Gastrocnemius medialis (tissue), 4 donors: Measurements from ENCODE around the gene RAPGEF2. TPM values are rescaled to one million over a fixed set of nuclear protein-coding genes. Genes with fewer than 3 reads are reported as not detected.
"Not testable (repeated sequence)": the region's sequence is repeated elsewhere in the genome, so short reads cannot be mapped to it uniquely, and the experiment has no call there.

Source experiments
- ATAC-seq, 2 donors: fragments of 150-250 bp; one replicate each; pipeline ENCODE4 v1.9.1; 2016
- DNase-seq, 2 donors: peaks; one replicate each; pipeline ENCODE4 v3.0.0-alpha.2; 2019
- H3K27ac ChIP-seq, 4 donors: fragments of 200-600 bp; sonication (generic); 1 replicate in 1 of 4; 2 replicates in 3 of 4; pipeline ENCODE4 v1.5.1; 2016 to 2018; ENCODE audit warnings: mild to moderate bottlenecking in 2 of 4, moderate library complexity in 1 of 4
- H3K27me3 ChIP-seq, 3 donors: fragments of 200-600 bp; sonication (generic) in 2 of 3; 1 replicate in 1 of 3; 2 replicates in 2 of 3; pipeline versions ENCODE4 v1.5.1 to v1.6.0; 2016 to 2019; ENCODE audit warnings: mild to moderate bottlenecking in 1 of 3, moderate library complexity in 1 of 3
- H3K36me3 ChIP-seq, 2 donors: fragments of 200-600 bp; sonication (generic) in 1 of 2; one replicate each; pipeline ENCODE4 v1.5.1; 2017 to 2018
- H3K4me1 ChIP-seq, 2 donors: fragments of 200-600 bp; sonication (generic) in 1 of 2; one replicate each; pipeline ENCODE4 v1.5.1; 2016 to 2017; ENCODE audit warnings: mild to moderate bottlenecking in 2 of 2
- H3K4me3 ChIP-seq, 4 donors: fragments of 200-600 bp; sonication (generic) in 3 of 4; 1 replicate in 1 of 4; 2 replicates in 3 of 4; pipeline ENCODE4 v1.5.1; 2016 to 2019; ENCODE audit warnings: mild to moderate bottlenecking in 2 of 4
- H3K9me3 ChIP-seq, 3 donors: fragments of 200-600 bp; sonication (generic) in 2 of 3; 1 replicate in 1 of 3; 2 replicates in 2 of 3; pipeline ENCODE4 v1.5.1; 2016 to 2019
- CTCF ChIP-seq, 5 experiments: fragments of 450-650 bp in 3 of 5; fragments of 200-600 bp in 2 of 5; sonication (generic) in 2 of 5; IDR thresholded peaks in 4 of 5; conservative IDR thresholded peaks in 1 of 5; 1 replicate in 4 of 5; 2 replicates in 1 of 5; pipeline ENCODE4 v1.5.1; 2016 to 2019; ENCODE audit warnings: antibody characterized with exemption in 5 of 5, mild to moderate bottlenecking in 3 of 5, moderate library complexity in 3 of 5
- POLR2A ChIP-seq, 2 donors: fragments of 450-650 bp; IDR thresholded peaks; one replicate each; pipeline ENCODE4 v1.6.1; 2017; ENCODE audit warnings: antibody characterized with exemption in 2 of 2, mild to moderate bottlenecking in 2 of 2, moderate library complexity in 2 of 2
- in situ Hi-C, 4 donors: fragments of 200-750 bp; cut with MboI; loops; one replicate each; pipeline versions ENCODE4 v1.15.0 to v1.8.0; 2017; ENCODE audit warnings: low sequenced_read_pairs in 4 of 4
- intact Hi-C: fragments of 100-400 bp; cut with DNase I; formaldehyde crosslinking; loops from one replicate; pipeline ENCODE4 v1.15.1; 2023; ENCODE audit warnings: low total_unique reads
- total RNA-seq, 4 donors: library from RNA; depleted of rRNA; stranded (reverse); fragments of >200 nt; gene quantifications; one replicate each; pipeline versions ENCODE4 v1.1.0 to v1.2.3, GENCODE V29; 2016

RAPGEF2 gene
- total RNA-seq, 4 donors from 2014 or later: 32.9 to 42.3 (median 38.7) TPM

- H3K36me3 ChIP-seq: no peaks in the 10 kb centered on the region
- H3K9me3 ChIP-seq: no peaks in the 10 kb centered on the region
- H3K27ac ChIP-seq: no peak overlapping the region
- intact Hi-C loops: loop anchor here (10.0 kb wide), 1 partner anchor 337 kb away; no protein-coding TSS in a partner anchor
- H3K4me1 ChIP-seq: peaks cover 63 to 67% of the 10 kb centered on the region in 2 donors
- TF ChIP-seq POLR2A (IDR thresholded peaks at IDR 0.05): no peak
- TF ChIP-seq CTCF (IDR thresholded peaks at IDR 0.05 in 4 of 5, conservative IDR thresholded peaks at IDR 0.05 in 1 of 5): no peak
- no peak overlapping the region for H3K4me3 ChIP-seq
- H3K27me3 ChIP-seq: no peaks in the 10 kb centered on the region
- ATAC-seq (no peak), DNase-seq (no peak)
- in situ Hi-C loops: loop anchor here in 1 of 4 donors (10.0 kb wide), 1 partner anchor 383 kb away; the partner anchor contains the start of gene PPID
These were observed 5.2 kb downstream of the RAPGEF2 start for GRCh38 chr4:159108124-159108523.

- no peaks in the 10 kb centered on the region for H3K36me3 ChIP-seq
- no peaks in the 10 kb centered on the region for H3K27me3 ChIP-seq
- in situ Hi-C loops: no loop called here
- H3K4me3 ChIP-seq: no peak overlapping the region
- no peak for TF ChIP-seq POLR2A (IDR thresholded peaks at IDR 0.05)
- no peak for TF ChIP-seq CTCF (IDR thresholded peaks at IDR 0.05 in 4 of 5, conservative IDR thresholded peaks at IDR 0.05 in 1 of 5)
- H3K9me3 ChIP-seq: no peaks in the 10 kb centered on the region
- intact Hi-C loops: no loop called here
- ATAC-seq: no peak
- no peak overlapping the region for H3K27ac ChIP-seq
- no peak for DNase-seq
- peaks cover 49 to 54% of the 10 kb centered on the region in 2 donors for H3K4me1 ChIP-seq
These were observed 8.1 kb downstream of the RAPGEF2 start for GRCh38 chr4:159110961-159111360.

GRCh38 chr4:159111416-159111815, 8.5 kb downstream of the RAPGEF2 start:
- H3K27me3 ChIP-seq: no peaks in the 10 kb centered on the region
- in situ Hi-C loops: no loop called here
- no peak for TF ChIP-seq POLR2A (IDR thresholded peaks at IDR 0.05)
- no peak for TF ChIP-seq CTCF (IDR thresholded peaks at IDR 0.05 in 4 of 5, conservative IDR thresholded peaks at IDR 0.05 in 1 of 5)
- intact Hi-C loops: no loop called here
- peaks cover 44 to 52% of the 10 kb centered on the region in 2 donors for H3K4me1 ChIP-seq
- no peaks in the 10 kb centered on the region for H3K9me3 ChIP-seq
- H3K4me3 ChIP-seq: no peak overlapping the region
- no peak overlapping the region for H3K27ac ChIP-seq
- no peaks in the 10 kb centered on the region for H3K36me3 ChIP-seq
- ATAC-seq (no peak), DNase-seq (no peak)

GRCh38 chr4:159113366-159113765, 10.5 kb downstream of the RAPGEF2 start:
- H3K27me3 ChIP-seq, DNase-seq, intact Hi-C loops, H3K9me3 ChIP-seq, H3K4me3 ChIP-seq, ATAC-seq, in situ Hi-C loops, H3K27ac ChIP-seq, H3K36me3 ChIP-seq: not testable (repeated sequence)
- peaks cover 38 to 48% of the 10 kb centered on the region in 2 donors for H3K4me1 ChIP-seq

GRCh38 chr4:159116098-159116497, 13.2 kb downstream of the RAPGEF2 start:
- H3K27me3 ChIP-seq, H3K36me3 ChIP-seq, intact Hi-C loops, ATAC-seq, H3K9me3 ChIP-seq, H3K27ac ChIP-seq, DNase-seq, H3K4me3 ChIP-seq, in situ Hi-C loops: not testable (repeated sequence)
- peaks cover 17 to 23% of the 10 kb centered on the region in 2 donors for H3K4me1 ChIP-seq

- H3K4me1 ChIP-seq: peaks cover 13 to 17% of the 10 kb centered on the region in 2 donors
- H3K36me3 ChIP-seq, in situ Hi-C loops, H3K9me3 ChIP-seq, H3K4me3 ChIP-seq, H3K27me3 ChIP-seq, H3K27ac ChIP-seq, intact Hi-C loops, ATAC-seq, DNase-seq: not testable (repeated sequence)
These were observed 13.8 kb downstream of the RAPGEF2 start for GRCh38 chr4:159116693-159117092.
